C1 segment of cervical spinal cord (tissue), 14 donors: ENCODE measurements around the gene ZNF408.
"Not testable (repeated sequence)": the region's sequence is repeated elsewhere in the genome, so short reads cannot be mapped to it uniquely, and the experiment has no call there.

Experiments used
- DNase-seq, 14 donors: peaks; one replicate each; lab custom pipeline; 2025; lab: John Stamatoyannopoulos, UW

The ZNF408 gene

DNA sequence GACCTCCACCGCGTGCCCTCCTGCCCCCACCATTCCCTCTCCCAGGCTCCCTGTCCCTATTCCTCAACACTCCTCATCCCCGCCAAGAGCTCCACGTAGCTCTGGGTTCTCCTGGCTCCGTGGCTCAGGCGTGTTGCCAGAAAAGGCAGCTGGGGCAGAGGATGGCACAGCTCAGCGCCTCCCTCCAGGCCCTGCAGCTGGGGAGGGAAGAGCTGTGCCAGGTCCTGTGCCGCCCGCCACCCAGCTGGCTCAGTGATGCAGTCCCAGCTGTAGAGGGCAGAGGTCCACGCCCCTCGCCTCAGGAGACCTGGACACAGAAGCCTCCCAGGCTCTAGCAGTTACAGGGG is 4.6 kb upstream of the ZNF408 start:
- DNase-seq: peak in 13 of 14 donors; percentile 25 to 96 (median 87)

DNA sequence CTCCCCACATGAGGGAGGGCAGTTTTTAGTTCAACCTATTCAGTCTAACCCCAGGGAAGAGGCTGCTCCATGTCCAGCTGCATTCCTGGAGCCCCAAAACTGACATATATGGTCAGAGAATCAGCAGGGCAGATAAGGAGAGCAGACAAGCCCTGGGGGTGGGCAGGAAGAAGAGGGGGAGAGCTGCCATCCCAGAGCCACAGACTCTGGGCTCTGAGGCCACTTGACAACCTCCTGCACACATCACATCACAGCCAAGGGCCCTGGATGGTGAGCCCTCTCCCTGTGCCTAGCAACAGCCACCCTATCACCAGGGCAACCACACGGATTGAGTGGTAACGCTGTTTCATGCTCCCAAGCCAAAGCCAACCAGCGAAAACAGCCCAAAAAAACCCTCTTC is 3.5 kb upstream of the ZNF408 start:
- DNase-seq: peak in 9 of 14 donors; percentile 15 to 73 (median 43)

DNA sequence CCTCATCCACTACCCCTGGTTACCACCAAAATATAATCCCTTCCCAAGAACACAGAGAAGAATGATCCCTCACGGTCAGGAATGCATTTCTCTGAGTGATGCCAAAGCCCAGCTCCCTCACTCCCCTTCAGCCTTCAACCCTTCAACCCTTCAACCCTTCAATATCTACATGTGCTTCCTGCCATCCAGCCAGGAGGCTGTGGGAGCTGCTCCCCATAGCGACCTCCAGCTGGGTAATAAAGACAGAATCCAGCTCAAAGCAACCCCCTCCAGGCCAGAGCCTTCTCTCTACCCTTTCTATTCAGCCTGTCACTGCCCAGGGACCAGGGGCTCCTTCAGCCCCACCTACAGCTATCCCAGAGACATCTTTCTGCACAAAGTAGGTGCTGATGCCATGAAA is 3.1 kb upstream of the ZNF408 start:
- DNase-seq: peak in 1 of 14 donors; percentile 54

DNA sequence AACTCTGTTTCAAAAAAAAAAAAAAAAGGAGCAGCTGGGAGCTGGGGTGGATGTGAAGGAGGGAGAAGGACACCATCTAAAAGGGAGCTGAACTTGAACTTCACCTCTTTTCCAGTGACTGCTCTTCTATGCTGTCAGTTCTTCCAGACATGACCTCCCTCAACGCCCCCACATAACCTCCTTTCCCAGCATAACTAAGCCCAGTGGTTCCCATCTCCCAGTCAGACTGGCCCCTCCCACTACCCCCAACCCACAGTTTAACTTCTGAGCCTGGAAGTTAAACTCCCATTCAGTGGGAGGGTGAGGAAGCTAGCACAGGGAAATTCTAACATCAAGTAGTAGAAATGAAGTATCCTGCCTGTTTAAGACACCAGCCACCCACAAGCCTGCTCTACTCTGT is 2.2 kb upstream of the ZNF408 start:
- no peak for DNase-seq

DNA sequence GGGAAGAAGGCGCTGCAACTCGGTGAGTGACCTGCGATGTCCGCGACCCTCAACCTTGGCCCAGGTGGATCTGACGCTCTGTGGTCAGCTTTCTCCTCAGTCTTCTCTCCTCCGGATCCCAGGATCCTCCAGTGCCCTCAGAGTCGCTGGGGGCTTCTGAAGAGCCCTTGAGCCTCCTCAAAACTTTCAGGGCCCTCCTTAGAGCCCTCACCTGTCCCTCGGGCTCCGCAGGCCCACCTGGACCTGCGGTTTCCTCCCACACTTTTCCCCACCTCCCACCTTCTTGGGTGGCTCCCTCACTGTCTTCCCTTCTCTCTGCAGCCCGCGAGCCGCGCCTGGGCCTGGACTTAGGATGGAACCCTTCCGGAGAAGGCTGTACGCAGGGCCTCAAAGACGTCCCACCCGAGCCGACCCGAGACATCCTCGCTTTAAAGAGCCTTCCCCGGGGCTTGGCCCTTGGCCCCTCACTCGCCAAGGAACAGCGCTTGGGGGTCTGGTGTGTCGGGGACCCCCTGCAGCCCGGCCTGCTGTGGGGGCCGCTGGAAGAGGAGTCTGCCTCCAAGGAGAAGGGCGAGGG is 335 bp downstream of the ZNF408 start:
- no peak for DNase-seq

DNA sequence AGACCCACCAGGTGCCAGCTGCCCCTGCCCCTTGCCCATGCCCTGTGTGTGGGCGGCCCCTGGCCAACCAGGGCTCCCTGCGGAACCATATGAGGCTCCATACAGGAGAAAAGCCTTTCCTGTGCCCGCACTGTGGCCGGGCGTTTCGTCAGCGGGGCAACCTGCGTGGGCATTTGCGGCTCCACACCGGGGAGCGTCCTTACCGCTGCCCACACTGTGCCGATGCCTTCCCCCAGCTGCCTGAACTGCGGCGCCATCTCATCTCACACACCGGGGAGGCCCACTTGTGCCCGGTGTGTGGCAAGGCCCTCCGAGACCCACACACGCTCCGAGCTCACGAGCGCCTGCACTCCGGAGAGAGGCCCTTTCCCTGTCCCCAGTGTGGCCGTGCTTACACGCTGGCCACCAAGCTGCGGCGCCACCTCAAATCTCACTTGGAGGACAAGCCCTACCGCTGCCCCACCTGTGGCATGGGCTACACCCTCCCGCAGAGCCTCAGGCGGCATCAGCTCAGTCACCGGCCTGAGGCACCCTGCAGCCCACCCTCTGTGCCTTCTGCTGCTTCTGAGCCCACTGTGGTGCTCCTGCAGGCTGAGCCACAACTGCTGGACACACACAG is 4.3 kb downstream of the ZNF408 start:
- DNase-seq: no peak

DNA sequence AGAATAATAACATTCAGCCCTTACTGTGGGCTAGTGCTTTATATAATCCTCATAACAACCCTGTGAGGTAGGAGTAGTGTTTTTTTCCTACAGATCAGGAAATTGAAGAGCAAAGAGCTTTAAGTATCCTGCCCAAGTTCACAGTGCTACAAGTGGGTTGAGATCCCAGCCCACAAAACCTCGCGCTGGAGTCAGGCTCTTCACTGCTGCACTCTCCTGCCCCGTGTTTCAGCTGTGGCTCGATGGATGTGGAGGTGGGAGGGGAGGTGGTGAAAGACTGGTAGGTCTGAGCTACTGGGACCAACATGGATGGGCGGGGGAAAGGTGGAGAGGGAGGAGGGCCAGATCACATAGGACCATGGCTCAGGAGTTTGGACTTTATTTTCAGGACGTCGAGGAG is 6.1 kb downstream of the ZNF408 start:
- DNase-seq: no peak

DNA sequence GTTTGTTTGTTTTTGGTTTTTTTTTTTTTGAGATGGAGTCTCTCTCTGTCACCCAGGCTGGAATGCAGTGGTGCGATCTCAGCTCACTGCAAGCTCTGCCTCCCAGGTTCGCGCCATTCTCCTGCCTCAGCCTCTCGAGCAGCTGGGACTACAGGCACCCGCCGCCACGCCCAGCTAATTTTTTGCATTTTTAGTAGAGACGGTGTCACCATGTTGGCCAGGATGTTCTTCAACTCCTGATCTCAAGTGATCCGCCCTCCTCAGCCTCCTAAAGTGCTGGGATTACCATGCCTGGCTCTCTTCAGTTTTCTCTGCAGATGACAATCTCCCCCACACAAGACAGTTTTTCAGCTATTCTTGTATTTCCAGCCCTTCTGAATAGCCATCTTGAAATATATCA is 8.5 kb downstream of the ZNF408 start:
- DNase-seq: not testable (repeated sequence)

DNA sequence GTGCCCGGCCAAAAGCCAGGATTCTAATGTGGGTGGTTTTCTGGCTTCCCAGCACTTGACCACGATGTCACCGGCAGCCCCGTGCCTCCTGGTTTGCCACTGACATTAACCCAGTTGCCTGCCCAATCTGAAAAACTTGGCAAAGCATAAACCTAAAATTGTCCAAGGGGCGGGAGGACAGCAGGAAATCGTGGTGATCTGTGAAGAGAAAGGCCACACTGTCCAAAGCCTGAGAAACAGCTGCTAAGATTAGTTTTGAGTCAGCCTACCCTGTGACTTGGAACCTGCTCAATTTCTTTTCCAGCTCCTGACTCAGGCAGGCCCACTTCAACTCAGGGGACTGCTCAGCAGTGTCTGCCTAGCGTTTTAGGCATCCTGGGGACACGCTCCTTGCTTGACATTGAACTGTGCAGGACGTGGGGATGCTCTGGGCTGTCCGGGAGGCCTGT is 10.0 kb downstream of the ZNF408 start:
- peak in 1 of 14 donors; percentile 64 for DNase-seq

DNA sequence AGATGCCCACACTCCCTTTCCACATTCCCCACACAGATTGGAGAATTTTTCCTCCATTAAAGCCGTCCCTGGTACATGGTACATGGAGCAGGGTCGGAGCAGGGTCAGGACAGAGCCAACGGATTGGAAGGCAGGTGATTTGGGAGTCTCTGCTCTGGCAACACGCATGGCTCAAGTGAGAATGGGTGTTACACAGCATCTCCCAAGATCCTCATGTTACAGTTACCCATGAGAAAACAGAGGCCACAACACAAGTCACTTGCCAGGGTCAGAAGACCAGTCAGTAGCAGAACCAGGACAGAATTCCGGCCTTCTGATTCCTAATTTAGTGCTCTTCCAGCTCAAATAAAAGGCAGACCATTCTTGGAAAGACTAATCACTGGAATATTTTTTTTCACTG is 10.5 kb downstream of the ZNF408 start:
- DNase-seq: no peak

DNA sequence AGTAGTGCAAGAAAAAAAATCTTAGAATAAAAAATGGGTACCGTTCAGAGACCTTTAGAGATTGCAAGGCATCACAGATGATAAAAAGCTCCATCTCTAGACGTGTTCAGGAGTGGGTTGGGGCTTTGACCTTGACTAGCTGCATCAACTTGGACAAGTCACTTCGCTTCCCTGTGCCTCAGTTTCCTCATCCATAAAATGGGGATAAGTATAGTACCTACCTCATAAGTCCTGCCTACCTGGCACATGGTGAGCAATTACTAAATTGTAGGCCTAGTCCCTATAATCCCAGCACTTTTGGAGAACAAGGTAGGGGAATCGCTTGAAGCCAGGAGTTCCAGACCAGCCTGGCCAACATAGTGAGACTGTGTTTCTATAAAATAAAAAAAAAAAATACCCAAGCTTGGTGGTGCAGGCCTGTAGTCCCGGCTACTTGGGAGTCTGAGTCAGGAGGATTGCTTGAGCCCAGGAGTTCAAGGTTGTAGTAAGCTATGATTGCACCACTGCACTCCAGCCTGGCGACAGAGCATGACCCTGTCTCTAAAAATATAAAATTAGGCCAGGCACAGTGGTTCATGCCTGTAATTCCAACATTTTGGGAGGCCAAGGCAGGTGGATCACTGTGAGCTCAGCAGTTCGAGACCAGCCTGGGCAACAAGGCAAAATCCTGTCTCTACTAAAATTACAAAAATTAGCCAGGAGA is 12.2 kb downstream of the ZNF408 start:
- DNase-seq: no peak

DNA sequence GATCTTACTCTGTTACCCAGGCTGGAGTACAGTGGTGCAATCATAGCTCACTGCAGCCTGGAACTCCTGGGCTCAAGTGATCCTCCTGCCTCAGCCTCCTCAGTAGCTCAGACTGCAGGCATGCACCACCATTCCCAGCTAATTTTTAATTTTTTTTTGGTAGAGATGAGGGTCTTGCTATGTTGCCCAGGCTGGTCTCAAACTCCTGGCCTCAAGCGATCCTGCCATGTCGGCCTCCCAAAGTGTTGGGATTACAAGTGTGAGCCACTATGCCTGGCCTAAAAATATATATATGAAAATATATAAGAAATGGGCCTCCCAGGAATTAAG is 17.0 kb downstream of the ZNF408 start:
- not testable (repeated sequence) for DNase-seq

DNA sequence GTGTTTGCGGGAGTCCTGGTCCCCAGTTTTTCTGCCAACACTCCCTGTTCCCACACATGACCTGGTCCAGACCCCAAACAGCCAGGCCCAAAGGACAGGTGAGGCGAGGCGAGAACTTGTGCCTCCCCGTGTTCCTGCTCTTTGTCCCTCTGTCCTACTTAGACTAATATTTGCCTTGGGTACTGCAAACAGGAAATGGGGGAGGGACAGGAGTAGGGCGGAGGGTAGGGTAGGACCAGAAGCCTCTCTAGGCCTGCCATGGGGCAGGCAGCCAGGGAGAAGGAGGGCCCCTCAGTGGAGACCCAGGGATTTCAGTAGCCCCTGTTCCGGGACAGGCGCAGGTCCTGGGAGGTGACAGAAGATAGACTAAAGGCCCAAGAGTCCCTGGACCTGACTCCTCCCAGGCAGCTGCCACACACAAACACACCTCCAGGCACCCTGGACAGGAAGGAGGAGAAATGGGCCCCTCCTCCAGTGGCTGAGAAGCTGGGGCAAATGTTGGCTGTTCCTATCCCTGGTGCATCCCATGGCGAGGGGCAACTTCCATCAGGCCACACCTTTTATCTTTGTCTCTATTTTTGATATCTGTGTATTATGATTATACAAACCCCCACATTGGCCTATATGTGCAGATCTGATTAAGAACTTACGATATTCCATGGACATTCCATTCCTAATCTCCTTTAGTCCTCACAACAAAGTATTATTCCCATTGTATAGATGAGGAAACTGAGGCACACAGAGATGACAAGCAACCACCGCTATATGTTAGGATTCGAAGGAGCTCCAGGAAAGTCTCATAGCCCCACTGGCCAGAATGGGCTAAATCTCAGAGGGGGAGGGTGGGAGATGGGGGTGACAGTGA is 17.6 kb downstream of the ZNF408 start:
- DNase-seq: no peak

DNA sequence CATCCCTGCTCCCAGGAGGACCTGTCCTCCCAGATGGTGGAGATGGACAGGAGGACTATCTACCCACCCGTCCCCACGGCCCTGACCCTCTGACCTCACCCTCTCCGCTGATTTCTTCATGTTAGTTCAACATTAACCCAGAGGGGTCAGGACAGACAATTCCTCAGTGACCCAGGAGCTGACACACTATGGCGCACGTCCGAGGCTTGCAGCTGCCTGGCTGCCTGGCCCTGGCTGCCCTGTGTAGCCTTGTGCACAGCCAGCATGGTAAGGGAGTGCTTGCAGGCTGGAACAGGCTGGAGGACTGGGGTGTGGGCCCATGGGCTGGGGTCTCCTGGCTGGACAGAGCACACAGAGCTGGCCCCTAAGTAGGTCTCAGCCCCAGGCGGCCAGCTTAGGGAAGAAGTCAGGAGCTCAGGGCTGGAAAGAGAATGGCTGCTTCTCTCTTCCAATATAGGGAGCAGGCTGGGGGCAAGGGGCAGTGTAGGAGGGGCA is 18.3 kb downstream of the ZNF408 start, which contains the start of gene F2:
Gene F2, plus strand, starts transcription at position 166 of the 495 bp plus-strand sequence. Its CDS starts 23 bp downstream, at position 189.
- DNase-seq: no peak

DNA sequence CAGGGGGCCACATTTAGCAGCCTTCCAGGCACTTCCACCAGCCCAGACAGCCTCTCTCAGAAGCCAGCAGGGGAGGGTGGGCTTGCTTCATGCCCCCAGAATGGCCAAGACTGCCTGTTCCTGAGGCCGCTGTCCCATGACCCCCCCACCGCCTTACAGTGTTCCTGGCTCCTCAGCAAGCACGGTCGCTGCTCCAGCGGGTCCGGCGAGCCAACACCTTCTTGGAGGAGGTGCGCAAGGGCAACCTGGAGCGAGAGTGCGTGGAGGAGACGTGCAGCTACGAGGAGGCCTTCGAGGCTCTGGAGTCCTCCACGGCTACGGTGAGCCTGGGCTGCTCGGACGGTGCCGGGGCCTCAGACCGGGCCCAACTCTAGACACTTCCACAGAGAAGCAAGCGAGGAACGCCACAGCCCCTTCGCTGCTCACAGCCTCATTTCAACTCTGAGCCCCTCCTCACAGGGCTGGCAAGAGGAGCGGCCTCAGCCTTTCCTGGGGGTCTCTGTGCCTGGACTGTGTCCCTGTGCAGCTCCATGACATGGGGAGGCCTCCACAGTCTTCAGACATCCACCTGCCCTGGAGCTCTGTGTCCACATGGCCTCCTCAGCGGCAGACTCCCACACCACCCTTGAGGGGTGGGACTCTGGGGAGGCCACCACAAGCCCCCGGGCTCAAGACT is 18.9 kb downstream of the ZNF408 start:
- no peak for DNase-seq

DNA sequence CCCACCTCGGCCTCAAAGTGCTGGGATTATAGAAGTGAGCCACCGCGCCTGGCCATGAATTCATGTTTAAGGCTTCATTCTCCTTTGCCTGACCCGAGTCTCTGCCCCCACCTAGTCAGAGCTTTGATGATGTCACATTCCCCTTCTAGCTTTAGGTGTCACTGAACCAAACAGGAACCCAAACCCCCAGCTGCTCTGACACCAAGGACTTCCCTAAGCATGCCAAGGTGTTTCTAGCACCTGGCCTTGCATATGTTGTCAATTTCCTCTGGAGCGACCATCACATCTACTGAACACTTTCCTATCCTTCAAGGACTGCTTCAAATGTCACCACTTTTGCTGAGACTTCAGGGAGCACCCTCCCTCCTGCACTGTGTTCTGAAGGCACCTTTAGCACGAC is 20.5 kb downstream of the ZNF408 start:
- no peak for DNase-seq

DNA sequence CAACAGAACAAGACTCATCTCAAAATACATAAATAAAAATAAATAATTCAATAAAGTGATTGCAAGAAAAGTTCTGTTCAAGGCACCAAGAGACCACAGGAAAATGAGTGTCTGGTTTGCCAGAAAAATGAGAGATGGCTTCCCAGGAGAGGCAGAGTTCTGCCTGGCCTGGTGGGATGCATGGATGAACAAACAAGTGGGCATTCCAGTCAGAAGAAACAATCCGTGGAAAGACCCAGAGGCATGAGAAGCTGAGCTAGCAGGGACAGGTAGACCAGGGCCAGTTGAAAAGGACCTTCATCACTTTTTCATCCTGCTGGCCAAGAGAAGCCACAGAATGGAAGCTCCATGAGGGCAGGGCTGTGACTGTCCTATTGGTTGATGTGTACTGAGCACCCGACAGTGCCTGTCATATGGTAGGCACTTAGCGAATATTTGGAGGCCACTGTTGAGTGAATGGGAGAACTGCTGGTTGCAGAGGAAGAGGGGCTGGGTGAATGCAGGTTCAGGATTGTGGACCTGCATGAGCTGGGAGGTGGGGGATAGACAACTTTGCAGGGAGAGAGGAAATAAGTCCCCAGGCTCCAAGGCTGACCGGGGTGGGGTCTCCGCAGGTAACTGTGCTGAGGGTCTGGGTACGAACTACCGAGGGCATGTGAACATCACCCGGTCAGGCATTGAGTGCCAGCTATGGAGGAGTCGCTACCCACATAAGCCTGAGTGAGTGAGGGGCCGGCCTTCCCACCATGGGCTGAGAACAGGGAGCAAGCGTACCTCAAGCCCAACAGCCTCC is 21.9 kb downstream of the ZNF408 start:
- no peak for DNase-seq

DNA sequence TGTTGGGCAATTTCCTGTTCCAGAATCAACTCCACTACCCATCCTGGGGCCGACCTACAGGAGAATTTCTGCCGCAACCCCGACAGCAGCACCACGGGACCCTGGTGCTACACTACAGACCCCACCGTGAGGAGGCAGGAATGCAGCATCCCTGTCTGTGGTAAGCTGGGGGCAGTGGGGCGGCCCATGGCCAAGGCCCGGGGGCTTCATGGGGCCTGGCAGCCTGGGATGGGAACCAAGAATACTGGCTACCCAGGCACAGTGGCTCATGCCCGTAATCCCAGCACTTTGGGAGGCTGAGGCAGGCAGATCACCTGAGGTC is 22.5 kb downstream of the ZNF408 start:
- no peak for DNase-seq

DNA sequence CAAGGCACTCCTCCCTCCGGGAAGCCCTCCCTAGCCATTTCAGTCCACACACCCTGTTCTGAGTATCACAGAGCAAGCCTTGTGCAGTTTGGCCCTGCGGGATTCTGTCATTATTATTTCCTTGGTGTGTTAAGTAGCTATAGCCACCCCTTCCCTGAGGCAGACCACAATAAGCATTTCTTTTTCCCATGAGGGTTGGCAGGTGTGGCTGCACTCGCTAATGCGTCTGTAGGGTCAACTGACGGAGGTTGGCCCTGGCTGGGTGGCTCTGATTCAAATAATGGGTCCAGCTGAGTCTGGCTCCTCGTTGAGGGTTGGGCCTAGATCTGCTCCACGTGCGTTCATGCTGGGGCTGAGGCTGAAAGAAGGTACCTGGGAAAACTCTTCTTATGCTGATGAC is 23.3 kb downstream of the ZNF408 start:
- no peak for DNase-seq

DNA sequence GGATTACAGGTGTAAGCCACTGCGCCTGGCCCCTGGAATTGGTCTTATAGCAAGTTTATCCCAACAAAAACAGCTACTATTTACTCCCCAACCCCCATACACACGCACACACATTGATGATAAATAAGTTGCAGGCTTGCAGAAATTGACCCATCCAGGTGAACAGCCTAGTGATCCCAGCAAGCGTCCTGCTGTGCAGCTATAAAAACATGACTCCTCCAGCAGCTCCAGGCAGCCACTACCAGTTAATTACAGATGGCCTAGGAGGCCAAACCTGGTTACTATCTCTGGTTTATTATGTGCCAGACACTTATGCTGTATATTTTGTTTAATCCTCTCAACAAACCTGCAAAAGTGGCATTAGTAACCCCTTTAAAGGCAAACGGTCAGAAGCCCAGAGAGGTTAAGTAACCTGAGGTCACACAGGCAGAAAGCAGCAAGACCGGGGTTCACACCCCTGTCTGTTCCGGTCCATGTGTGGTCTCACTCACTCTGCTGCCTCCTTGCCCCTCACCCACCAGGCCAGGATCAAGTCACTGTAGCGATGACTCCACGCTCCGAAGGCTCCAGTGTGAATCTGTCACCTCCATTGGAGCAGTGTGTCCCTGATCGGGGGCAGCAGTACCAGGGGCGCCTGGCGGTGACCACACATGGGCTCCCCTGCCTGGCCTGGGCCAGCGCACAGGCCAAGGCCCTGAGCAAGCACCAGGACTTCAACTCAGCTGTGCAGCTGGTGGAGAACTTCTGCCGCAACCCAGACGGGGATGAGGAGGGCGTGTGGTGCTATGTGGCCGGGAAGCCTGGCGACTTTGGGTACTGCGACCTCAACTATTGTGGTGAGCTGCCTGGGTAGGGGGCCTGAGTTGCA is 24.7 kb downstream of the ZNF408 start:
- DNase-seq: no peak
